CD4-positive, alpha-beta T cell treated with Interleukin-10 for 1 hour (primary cell): ENCODE measurements around the gene CAPSL.
"Not testable (repeated sequence)": the region's sequence is repeated elsewhere in the genome, so short reads cannot be mapped to it uniquely, and the experiment has no call there.

ENCODE experiments used
- DNase-seq: peaks from one replicate; pipeline ENCODE4 v3.0.0-alpha.2; 2020

CAPSL gene

GRCh38 chr5:35870605-35871004, 67.8 kb downstream of the CAPSL start:
- no peak for DNase-seq

GRCh38 chr5:35869685-35870277, 68.6 kb downstream of the CAPSL start:
- no peak for DNase-seq

DNA sequence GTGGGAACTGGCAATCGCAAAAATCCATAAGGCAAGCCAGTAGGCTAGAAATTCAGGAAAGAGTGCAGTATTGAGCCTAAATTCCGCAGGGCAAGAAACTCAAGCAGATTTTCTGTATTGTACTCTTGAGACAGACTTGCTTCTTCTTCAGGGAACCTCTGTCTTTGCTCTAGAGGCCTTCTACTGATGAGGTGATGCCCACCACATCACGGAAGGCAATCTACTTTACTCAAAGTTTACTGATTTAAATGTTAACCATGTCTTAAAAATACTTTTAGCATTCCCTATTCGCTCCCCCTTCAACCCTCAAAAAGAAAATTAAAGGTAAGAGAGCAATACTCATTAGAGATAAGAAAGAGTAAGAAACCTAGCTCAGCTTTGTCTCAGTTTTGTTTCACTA, 70.4 kb downstream of the CAPSL start:
- DNase-seq: no peak

DNA sequence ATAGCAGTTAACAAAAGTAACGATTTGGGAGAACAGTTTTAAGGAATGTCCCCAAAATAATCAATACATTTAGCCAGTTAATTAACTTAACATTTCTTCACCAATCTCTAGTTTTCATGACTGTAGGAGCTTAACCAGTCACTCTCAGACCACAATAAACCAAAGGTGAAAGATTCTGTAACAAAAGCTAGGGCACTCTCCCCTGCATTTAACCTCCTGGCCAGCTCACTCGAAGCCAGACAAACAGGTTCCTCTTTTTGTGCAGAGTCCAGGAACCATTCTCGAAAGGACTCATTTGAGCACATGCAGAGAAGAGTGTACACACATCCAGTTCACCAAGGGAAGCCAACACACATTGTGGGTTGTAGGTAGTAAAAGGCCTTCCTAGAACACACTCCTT, 75.3 kb downstream of the CAPSL start:
- no peak for DNase-seq

- DNase-seq: no peak
These were observed 76.3 kb downstream of the CAPSL start for GRCh38 chr5:35862126-35862525.

DNA sequence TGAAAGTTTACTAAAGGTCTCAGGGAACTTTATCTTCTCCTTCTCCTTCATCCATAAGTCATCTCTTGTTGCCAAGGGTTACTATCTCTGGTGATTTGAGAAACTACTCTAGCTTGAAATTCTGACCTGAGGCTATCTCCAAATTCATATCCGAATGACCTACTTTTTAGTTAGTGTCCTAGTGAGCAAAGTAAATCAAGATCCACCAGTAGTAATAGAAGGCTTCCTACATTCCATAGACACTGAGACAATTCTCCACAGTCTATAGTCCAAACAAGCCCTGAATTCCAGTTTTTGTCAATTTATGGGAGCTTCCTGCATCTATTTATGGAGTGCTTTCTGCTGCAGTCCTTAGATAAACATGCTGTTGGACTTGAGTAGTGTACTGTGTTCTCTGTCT, 76.7 kb downstream of the CAPSL start:
- DNase-seq: no peak

DNA sequence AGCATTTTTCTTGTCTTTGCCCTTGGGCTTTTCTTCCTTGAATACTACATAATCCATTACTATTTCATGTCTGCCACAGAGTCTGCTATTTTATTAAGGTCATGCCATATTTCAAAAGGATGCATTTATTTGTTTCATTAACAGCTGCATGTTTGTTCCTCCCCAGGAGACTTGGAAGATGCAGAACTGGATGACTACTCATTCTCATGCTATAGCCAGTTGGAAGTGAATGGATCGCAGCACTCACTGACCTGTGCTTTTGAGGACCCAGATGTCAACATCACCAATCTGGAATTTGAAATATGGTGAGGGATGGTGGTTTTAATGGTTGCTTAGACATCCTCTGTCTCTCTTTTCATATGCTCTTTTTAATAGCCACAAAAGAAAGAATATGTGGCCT, 77.7 kb downstream of the CAPSL start:
- DNase-seq: no peak

DNA sequence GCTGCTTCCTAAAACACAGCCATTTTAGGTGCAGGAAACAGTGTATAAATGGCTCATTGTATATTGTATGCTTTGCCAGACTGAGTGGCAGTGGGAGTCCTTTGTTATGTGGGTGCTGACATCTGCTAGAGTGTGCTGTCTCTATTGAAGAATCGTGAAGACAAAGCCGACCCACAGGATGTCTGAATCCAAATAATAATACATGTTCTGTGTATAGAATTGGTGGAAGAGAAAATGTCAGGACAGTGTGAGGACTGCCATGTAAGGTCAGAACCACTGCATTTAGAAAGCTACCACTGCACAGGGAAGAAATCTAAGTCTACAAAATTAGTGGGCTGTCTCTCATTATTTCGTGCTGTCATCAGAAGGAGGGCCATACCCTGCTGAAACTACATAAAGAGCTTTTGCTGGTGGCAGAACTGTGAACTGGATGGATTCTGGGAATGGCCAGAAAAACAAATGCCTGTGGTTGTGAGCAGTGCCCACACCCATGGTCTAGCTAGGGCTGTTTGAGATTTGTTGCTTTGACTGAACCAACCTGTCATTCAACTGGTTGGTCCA, 79.2 kb downstream of the CAPSL start:
- peak; percentile 60 for DNase-seq

DNA sequence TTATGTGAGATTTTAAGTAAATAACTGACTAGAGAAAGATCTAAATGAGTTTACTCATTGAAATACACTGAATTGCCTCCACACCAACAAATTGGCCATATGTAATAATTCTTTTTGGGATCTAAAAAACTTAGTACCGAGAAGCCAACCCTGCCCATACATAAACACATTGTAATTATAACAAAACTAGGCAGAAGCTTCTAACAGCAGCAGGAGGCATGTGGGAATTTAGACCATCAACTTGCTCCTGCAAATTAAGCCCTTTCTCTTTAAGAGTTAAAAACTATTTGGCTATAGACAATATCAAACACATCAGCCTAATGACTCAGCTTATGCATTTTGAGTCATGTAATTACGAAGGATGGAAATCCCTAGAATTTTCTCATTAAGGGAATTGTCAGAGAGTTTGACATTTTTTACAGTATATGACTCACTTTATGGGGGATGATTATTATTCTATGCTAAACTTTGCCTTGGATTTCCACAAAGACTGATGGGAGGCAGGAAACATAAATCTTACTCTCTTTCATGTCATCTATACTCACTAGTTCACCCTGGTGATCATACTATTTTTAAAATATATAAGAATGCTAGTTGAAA, 80.7 kb downstream of the CAPSL start:
- peak; percentile 46 for DNase-seq

DNA sequence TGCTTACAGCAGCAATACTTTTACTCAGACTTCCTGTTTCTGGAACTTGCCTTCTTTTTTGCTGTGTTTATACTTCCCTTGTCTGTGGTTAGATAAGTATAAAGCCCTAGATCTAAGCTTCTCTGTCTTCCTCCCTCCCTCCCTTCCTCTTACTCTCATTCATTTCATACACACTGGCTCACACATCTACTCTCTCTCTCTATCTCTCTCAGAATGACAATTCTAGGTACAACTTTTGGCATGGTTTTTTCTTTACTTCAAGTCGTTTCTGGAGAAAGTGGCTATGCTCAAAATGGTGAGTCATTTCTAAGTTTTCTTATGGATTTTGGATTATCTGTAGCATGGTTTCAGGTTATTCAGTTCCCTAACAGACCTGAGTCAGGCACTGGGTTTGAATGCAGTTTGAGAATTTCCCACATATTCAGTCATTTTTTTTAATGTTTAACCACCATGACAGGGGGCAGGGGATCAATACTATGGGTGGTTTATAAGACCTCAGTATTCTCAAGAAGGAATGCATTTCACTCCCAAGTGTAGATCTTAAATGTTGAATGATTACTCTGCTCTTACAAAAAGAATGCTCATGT, 81.6 kb downstream of the CAPSL start, which contains the start of gene IL7R:
Gene IL7R, plus strand, starts transcription at position 127 of the 587 bp plus-strand sequence. Its CDS starts 87 bp downstream, at position 214.
- peak; percentile 79 for DNase-seq

- DNase-seq: not testable (repeated sequence)
These were observed 82.1 kb downstream of the CAPSL start for GRCh38 chr5:35856186-35856764.

- no peak for DNase-seq
These were observed 83.2 kb downstream of the CAPSL start for GRCh38 chr5:35855187-35855586.
